ENCODE measurements around the gene CYP39A1.
A peak's percentile ranks its signal among the peaks of the same experiment; 100 is the strongest.

The CYP39A1 gene, protein sequence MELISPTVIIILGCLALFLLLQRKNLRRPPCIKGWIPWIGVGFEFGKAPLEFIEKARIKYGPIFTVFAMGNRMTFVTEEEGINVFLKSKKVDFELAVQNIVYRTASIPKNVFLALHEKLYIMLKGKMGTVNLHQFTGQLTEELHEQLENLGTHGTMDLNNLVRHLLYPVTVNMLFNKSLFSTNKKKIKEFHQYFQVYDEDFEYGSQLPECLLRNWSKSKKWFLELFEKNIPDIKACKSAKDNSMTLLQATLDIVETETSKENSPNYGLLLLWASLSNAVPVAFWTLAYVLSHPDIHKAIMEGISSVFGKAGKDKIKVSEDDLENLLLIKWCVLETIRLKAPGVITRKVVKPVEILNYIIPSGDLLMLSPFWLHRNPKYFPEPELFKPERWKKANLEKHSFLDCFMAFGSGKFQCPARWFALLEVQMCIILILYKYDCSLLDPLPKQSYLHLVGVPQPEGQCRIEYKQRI

GRCh38 chr6:46652603-46653438 lies at the start of gene CYP39A1, which contains the start of gene SLC25A27:
Gene CYP39A1 (minus strand): TSS chr6:46652818. CDS start chr6:46652582, 236 bp downstream.
Gene SLC25A27 (plus strand): TSS chr6:46652975. CDS start chr6:46653193, 218 bp downstream.
- peak; percentile 85 to 95 for DNase-seq (ENCODE audit: low spot score in 2 of 2)
- in situ Hi-C loops (cut with MboI; ENCODE audit: low sequenced_read_pairs) = no loop called here
- Histone ChIP-seq H3K9me3 (no peaks in the 10 kb centered on the region), H3K4me3 (peak within 1 kb of the TSS; percentile 82), H3K27me3 (ENCODE audit: low read depth) (no peaks in the 10 kb centered on the region), H3K36me3 (replicated peaks) (no peaks in the 10 kb centered on the region), H3K4me1 (peaks cover 11% of the 10 kb centered on the region)

DNA sequence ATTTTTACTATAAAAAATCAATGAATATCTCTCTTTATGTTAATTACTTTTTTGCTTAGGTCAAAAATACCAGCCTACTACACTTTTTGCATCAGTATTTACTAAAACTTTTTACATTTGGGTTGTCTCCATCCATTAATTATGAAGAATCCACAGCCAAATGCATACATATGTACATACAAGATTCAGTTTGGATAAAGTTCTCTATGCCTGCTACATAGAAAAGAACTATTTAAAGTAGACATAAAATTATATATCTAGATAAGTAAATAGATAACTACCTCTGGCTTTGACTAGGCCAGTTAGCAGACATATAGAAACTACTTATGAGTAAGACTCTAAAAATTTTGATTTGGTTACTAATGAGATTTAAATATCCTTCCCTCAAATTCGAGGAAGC lies 47.4 kb upstream of the CYP39A1 start:
- in situ Hi-C loops (cut with MboI; ENCODE audit: low sequenced_read_pairs) = no loop called here
- H3K9me3 ChIP-seq = no peaks in the 10 kb centered on the region
- H3K4me1 ChIP-seq = no peaks in the 10 kb centered on the region
- H3K27me3 ChIP-seq (ENCODE audit: low read depth) = 0 out of 2 replicates have a peak, but pooled peaks cover 4% of the 10 kb centered on the region
- no peak for DNase-seq (ENCODE audit: low spot score in 2 of 2)
- H3K36me3 ChIP-seq (replicated peaks) = no peaks in the 10 kb centered on the region
- no peak overlapping the region for H3K4me3 ChIP-seq

DNA sequence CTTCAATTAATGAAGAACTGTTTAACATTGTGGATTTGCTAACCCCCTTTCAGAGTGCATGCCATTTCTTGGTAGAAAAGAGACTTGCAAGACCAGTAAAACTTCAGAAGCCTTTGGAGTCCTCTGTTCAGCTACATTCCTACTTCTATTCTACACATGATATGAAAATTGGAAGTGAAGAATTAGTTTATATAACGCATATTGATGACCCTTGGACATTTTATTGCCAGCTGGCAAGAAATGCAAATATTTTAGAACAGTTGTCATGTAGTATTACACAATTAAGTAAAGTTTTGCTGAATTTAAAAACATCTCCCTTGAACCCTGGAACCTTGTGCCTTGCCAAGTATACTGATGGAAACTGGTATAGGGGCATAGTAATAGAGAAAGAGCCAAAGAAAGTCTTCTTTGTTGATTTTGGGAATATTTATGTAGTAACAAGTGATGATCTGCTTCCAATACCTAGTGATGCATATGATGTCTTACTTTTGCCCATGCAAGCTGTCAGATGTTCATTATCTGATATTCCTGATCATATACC lies 38.4 kb upstream of the CYP39A1 start:
- Histone ChIP-seq H3K4me1 (no peaks in the 10 kb centered on the region), H3K9me3 (no peaks in the 10 kb centered on the region), H3K4me3 (no peak overlapping the region), H3K36me3 (replicated peaks) (no peaks in the 10 kb centered on the region), H3K27me3 (ENCODE audit: low read depth) (no peaks in the 10 kb centered on the region)
- in situ Hi-C loops (cut with MboI; ENCODE audit: low sequenced_read_pairs) = no loop called here
- no peak for DNase-seq (ENCODE audit: low spot score in 2 of 2)

DNA sequence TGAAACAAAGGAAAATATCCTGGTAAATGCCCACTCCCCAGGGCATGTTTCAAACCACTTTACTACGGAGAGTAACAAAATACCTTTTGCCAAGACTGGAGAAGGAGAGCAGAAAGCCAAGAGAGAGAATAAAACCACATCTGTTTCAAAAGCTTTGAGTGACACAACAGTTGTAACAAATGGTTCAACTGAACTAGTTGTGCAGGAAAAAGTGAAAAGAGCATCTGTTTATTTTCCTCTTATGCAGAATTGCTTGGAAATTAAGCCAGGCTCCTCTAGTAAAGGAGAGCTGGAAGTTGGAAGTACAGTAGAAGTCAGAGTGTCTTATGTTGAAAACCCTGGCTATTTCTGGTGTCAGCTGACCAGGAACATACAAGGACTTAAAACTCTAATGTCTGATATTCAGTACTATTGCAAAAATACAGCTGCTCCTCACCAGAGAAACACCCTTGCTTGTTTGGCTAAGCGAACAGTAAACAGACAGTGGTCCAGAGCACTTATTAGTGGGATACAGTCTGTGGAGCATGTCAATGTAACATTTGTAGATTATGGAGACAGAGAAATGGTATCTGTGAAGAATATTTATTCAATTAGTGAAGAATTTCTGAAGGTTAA lies 37.6 kb upstream of the CYP39A1 start:
- Histone ChIP-seq H3K4me3 (no peak overlapping the region), H3K9me3 (no peaks in the 10 kb centered on the region), H3K4me1 (no peaks in the 10 kb centered on the region), H3K27me3 (ENCODE audit: low read depth) (no peaks in the 10 kb centered on the region), H3K36me3 (replicated peaks) (no peaks in the 10 kb centered on the region)
- DNase-seq (ENCODE audit: low spot score in 2 of 2) = no peak
- in situ Hi-C loops (cut with MboI; ENCODE audit: low sequenced_read_pairs) = no loop called here

GRCh38 chr6:46689657-46690056 lies 37.0 kb upstream of the CYP39A1 start:
- DNase-seq (ENCODE audit: low spot score in 2 of 2) = no peak
- no peaks in the 10 kb centered on the region for H3K27me3 ChIP-seq (ENCODE audit: low read depth)

GRCh38 chr6:46688966-46689335 lies 36.3 kb upstream of the CYP39A1 start:
- Histone ChIP-seq H3K4me3 (no peak overlapping the region), H3K4me1 (no peaks in the 10 kb centered on the region), H3K9me3 (no peaks in the 10 kb centered on the region), H3K27me3 (ENCODE audit: low read depth) (no peaks in the 10 kb centered on the region), H3K36me3 (replicated peaks) (no peaks in the 10 kb centered on the region)
- DNase-seq (ENCODE audit: low spot score in 2 of 2) = no peak
- in situ Hi-C loops (cut with MboI; ENCODE audit: low sequenced_read_pairs) = no loop called here

More at GRCh38 chr6:46689657-46690056, 37.0 kb upstream of the CYP39A1 start:
- in situ Hi-C loops (cut with MboI; ENCODE audit: low sequenced_read_pairs) = no loop called here
- no peaks in the 10 kb centered on the region for H3K9me3 ChIP-seq
- H3K4me3 ChIP-seq = no peak overlapping the region
- no peaks in the 10 kb centered on the region for H3K4me1 ChIP-seq
- no peaks in the 10 kb centered on the region for H3K36me3 ChIP-seq (replicated peaks)

DNA sequence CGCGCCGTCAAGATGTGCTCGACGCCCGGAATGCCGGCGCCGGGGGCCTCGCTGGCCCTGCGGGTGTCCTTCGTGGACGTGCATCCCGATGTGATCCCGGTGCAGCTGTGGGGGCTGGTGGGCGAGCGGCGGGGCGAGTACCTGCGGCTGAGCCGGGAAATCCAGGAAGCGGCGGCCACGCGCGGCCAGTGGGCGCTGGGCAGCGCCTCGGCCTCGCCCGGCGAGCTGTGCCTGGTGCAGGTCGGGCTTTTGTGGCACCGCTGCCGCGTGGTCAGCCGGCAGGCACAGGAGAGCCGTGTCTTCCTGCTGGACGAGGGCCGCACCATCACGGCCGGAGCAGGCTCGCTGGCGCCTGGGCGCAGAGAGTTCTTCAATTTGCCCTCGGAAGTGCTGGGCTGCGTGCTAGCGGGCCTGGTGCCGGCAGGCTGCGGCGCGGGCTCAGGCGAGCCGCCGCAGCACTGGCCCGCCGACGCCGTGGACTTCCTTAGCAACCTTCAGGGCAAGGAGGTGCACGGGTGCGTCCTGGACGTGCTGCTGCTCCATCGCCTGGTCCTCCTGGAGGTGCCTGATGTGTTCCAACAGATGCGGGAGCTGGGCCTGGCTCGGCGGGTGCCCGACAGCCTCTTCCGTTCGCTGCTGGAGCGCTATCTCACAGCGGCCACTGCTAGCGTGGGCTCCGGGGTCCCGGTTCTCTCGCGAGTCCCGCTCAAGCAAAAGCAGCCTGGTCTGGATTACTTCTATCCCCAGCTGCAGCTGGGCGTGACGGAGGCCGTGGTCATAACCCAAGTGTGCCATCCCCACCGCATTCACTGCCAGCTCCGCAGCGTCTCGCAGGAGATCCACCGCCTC lies 35.7 kb upstream of the CYP39A1 start:
- in situ Hi-C loops (cut with MboI; ENCODE audit: low sequenced_read_pairs) = no loop called here
- Histone ChIP-seq H3K9me3 (no peaks in the 10 kb centered on the region), H3K4me3 (no peak overlapping the region), H3K4me1 (no peaks in the 10 kb centered on the region), H3K36me3 (replicated peaks) (no peaks in the 10 kb centered on the region), H3K27me3 (ENCODE audit: low read depth) (no peaks in the 10 kb centered on the region)
- DNase-seq (ENCODE audit: low spot score in 2 of 2) = no peak

- in situ Hi-C loops (cut with MboI; ENCODE audit: low sequenced_read_pairs) = no loop called here
- Histone ChIP-seq H3K9me3 (no peaks in the 10 kb centered on the region), H3K27me3 (ENCODE audit: low read depth) (no peaks in the 10 kb centered on the region), H3K36me3 (replicated peaks) (no peaks in the 10 kb centered on the region), H3K4me3 (no peak within 1 kb of the TSS), H3K4me1 (no peaks in the 10 kb centered on the region)
- DNase-seq (ENCODE audit: low spot score in 2 of 2) = no peak
Observed at GRCh38 chr6:46687619-46688097, 35.0 kb upstream of the CYP39A1 start, which contains the start of gene TDRD6. Gene TDRD6 (plus strand): TSS chr6:46687885. CDS start chr6:46688129, 244 bp downstream.

- in situ Hi-C loops (cut with MboI; ENCODE audit: low sequenced_read_pairs) = no loop called here
- no peaks in the 10 kb centered on the region for H3K27me3 ChIP-seq (ENCODE audit: low read depth)
- H3K4me1 ChIP-seq = no peaks in the 10 kb centered on the region
- H3K36me3 ChIP-seq (replicated peaks) = no peaks in the 10 kb centered on the region
- no peak overlapping the region for H3K4me3 ChIP-seq
- no peak for DNase-seq (ENCODE audit: low spot score in 2 of 2)
- no peaks in the 10 kb centered on the region for H3K9me3 ChIP-seq
Observed at GRCh38 chr6:46684771-46685170, 32.2 kb upstream of the CYP39A1 start.

DNA sequence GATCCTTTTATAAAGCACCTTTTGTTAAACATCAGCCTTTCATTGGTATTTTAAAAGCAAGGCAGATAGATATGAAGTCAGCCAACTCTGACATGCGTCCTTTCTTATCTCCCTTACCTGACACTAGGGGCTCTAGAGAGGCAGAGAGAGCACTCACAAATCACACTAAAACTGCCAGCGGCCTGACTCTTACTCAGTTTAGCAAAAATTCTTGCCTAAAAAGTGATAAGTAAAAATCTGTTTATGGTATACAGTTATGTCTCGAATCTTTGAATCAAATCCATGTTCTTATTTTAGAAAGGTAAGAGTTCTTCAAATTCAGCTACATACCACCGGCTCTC lies 24.7 kb upstream of the CYP39A1 start:
- H3K27me3 ChIP-seq (ENCODE audit: low read depth) = no peaks in the 10 kb centered on the region
- in situ Hi-C loops (cut with MboI; ENCODE audit: low sequenced_read_pairs) = no loop called here
- H3K9me3 ChIP-seq = no peaks in the 10 kb centered on the region
- H3K4me1 ChIP-seq = no peaks in the 10 kb centered on the region
- no peak overlapping the region for H3K4me3 ChIP-seq
- peak in 1 of 2 experiments; percentile 9 for DNase-seq (ENCODE audit: low spot score in 2 of 2)
- no peaks in the 10 kb centered on the region for H3K36me3 ChIP-seq (replicated peaks)

DNA sequence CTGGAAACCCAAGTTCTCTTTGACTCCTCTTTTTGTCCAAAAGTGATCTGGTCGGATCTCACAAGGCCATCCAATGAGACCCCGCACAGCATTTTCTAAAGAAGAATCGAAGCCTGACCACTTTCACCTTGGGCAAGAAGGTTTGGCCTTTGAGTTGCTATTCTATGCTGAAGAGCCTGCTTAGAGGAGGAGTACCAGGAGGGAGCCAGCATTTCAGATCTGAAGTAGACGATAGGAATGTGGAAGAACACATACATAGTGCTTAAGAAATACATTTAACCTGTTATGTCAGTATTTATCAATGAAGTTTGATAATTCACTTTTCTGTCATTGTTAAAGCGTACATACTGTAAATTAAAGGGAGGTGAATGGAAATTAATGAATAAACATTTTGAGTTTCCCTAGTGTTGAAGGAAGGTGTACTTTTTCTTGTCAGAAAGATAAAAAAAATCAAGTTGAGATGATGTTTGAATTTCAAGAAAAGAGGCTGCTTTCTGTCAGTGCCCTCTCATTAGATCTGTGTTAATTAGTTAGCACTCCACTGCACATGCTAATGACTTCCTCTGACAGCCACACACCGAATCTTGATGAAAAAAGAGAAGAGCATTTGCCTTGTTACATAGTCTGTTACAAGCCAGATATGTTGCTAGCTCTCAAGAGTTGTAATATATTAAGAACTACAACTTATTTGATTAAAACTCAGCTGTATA lies 24.1 kb upstream of the CYP39A1 start:
- H3K9me3 ChIP-seq = no peaks in the 10 kb centered on the region
- in situ Hi-C loops (cut with MboI; ENCODE audit: low sequenced_read_pairs) = no loop called here
- no peak for DNase-seq (ENCODE audit: low spot score in 2 of 2)
- H3K4me3 ChIP-seq = no peak overlapping the region
- no peaks in the 10 kb centered on the region for H3K36me3 ChIP-seq (replicated peaks)
- H3K27me3 ChIP-seq (ENCODE audit: low read depth) = no peaks in the 10 kb centered on the region
- H3K4me1 ChIP-seq = no peaks in the 10 kb centered on the region

DNA sequence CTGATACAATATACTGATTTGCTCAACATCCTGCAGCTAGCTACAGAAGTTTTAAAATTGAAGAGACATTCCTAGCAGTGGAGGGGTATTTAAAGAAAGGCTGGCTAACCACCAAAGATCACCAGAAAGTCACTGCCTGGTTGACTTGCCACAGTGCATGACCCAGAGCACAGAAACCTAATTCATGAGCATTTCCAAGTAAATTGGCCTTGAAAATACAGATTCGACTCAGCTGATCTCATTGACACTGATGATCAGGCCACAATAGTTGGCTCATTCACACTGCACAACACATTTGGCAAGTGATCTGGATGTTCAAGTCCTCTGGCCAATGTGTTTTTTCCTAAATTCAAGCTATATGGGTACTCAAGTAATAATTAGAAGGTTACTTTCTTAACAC lies 21.8 kb upstream of the CYP39A1 start:
- Histone ChIP-seq H3K4me1 (no peaks in the 10 kb centered on the region), H3K27me3 (ENCODE audit: low read depth) (no peaks in the 10 kb centered on the region), H3K36me3 (replicated peaks) (no peaks in the 10 kb centered on the region), H3K4me3 (no peak overlapping the region), H3K9me3 (no peaks in the 10 kb centered on the region)
- no peak for DNase-seq (ENCODE audit: low spot score in 2 of 2)
- in situ Hi-C loops (cut with MboI; ENCODE audit: low sequenced_read_pairs) = no loop called here

All from HAP-1 (cell line).